ENCODE results near the gene MORF4L2.

Gene MORF4L2

DNA sequence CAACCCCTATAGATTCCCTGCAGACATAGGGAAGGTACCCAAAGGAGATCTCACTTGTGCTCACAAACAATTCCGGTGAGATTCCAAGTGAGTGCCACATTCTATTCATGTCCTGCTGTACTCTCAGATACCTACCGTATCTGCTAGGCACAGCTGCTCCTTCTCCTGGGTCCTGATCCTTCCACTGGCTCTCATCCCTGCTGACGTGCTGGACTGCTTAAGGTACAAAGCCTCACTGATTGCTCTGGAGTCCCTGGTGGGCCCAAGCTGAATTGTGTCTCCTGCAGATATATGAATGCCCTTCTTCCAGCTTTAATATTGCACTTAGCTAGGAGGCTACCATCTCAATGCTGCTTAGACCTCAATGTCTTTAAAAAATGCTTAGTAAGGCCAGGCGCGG lies 55.4 kb downstream of the MORF4L2 start:
- no peak for DNase-seq

DNA sequence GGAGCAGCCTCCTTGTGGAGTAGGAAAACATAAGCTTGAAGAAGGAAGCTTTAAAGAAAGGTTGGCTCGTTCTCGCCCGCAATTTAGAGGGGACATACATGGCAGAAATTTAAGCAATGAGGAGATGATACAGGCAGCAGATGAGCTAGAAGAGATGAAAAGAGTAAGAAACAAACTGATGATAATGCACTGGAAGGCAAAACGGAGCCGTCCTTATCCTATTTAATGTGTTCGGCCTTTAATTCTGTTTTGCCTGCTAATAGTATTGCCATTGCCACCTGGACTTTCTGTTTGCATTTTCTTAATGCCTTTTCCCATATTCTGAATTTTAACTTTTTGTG lies 56.4 kb downstream of the MORF4L2 start:
- no peak for DNase-seq

DNA sequence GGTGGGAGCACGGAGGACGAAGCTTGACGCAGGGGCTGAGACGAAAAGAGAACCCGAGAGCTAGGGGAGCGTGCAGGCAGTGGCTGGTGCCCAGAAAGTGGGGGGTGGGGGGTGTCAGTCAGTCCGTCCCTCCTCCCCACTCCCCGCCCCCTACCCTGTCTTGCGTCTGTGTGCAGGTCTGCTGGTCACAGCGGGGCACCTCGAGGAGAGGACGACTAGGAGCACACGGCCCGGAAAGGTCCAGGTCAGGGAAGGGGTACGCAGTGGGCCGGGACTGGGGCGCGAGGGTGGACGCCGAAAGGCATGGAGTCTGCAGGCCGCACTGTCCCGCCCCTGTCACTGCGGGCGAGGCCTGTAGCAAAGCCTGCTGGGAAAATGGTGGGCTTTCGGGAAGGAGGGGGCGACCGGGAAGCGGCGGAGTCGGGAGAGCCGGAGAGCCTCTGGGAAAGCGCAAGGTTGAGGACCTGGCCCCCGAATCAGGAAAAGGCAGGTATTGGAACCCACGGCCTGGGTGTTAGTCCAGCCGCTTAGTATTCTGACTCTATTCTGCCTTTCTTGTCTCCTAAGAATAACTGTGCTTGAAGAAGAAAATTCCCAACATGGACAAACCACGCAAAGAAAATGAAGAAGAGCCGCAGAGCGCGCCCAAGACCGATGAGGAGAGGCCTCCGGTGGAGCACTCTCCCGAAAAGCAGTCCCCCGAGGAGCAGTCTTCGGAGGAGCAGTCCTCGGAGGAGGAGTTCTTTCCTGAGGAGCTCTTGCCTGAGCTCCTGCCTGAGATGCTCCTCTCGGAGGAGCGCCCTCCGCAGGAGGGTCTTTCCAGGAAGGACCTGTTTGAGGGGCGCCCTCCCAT lies 57.0 kb downstream of the MORF4L2 start:
- DNase-seq = peak; percentile 51

DNA sequence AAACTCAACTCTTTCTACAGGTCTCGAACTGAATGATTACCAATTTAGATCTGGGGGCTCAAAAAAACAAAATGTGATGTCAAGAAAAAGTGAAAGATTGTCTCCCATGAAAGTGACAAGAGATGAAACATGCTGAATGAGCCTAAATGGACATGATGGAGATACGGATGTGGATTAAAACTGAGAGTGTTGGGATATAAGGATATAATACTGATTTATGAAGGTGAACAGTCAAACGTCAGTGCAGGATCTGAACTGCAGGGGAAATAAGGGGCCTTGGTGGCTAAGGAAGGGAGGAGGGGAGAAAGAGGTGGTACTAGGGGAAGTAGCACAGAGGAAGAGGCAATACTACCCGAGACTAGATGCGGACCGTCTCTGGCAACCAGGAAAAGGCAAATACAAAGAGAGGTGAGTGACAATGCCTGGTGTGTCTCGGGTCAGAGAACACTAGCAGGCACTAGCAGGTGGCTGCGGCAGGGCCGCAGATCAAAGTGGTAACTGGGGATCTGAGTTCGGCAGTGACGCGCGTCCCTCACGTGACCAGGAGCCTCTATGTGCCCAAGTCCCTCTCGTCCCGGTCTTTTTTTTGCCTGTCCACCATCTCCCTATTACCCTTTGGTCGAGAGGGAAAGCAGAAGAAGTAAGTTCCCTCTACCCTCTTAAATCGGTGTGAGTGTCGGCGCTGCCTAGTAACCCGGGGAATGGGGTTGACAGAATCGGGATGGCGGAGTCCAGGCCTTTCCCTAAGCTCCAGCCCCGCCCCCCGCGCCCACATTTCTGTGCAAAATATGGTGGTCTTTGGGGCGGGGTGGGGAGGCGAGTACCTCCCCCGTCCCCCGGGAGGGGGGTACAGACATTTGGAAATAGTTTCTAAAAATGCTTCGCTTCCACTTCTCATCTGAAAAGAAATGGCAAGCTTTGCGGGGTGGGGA lies 57.8 kb downstream of the MORF4L2 start, which contains the start of gene TCEAL1:
TSS of gene TCEAL1 (plus strand) at position 590 of the 932 bp plus-strand sequence. CDS start 942 bp downstream, outside the sequence.
- peak; percentile 48 for DNase-seq

DNA sequence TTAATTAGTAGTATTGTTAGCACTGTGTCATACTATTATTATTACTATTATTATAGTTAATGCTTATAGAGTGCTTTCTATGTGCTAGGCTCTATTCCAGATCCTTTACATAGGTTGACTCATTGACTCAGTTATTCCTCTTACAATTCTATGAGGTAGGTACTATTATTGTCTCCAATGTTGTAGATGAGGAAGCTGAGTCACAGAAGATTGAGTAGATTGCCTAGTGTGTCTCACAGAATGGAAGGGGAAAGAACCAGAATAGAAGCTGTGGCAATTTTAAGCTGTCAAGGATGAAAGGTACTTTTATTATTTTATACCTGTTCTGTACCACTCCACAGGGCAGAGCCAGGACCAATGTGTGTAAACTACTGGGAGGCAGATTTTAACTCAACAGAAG lies 59.6 kb downstream of the MORF4L2 start:
- no peak for DNase-seq
